Endothelial cell of umbilical vein (primary cell): ENCODE data around the gene ADGRL3. TPM values are rescaled to one million over a fixed set of nuclear protein-coding genes. Genes with fewer than 3 reads are reported as not detected.

Source experiments
- BruUV-seq: library from RNA; stranded (reverse); fragments of 400-500 nt; replicated peaks from 2 replicates; lab custom pipeline; 2021; lab: Mats Ljungman, UMichigan
- CTCF ChIA-PET: fragments of 300-600, 350-600 bp; sonication (Branson Sonifier 250); formaldehyde crosslinking; loops from one replicate; lab custom pipeline; 2021; ENCODE audit warnings: antibody characterized with exemption, inconsistent platforms; lab: Charles Lee
- POLR2A ChIA-PET: fragments of 300-600, 350-600 bp; sonication (Branson Sonifier 250); formaldehyde crosslinking; loops from one replicate; lab custom pipeline; 2021; ENCODE audit warnings: antibody characterized with exemption, inconsistent platforms; lab: Charles Lee
- DNase-seq: peaks from one replicate; pipeline ENCODE4 v3.0.0-alpha.2; 2011; ENCODE audit warnings: low read depth, low spot score
- FAIRE-seq: peaks from 2 replicates; lab custom pipeline; 2011; peaks lifted over from hg19 to GRCh38; lab: Jason Lieb, UNC
- H2AFZ ChIP-seq: 2 replicates; pipeline ENCODE4 v1.6.0; 2012; ENCODE audit warnings: low read depth, low read length, control low read depth, inconsistent platforms
- H3K27ac ChIP-seq: 2 replicates; pipeline ENCODE4 v1.5.1; 2011; ENCODE audit warnings: low read depth, mild to moderate bottlenecking, control low read depth, low read length, moderate library complexity; ENCODE audit not compliant: insufficient read depth
- H3K27me3 ChIP-seq, 2 experiments: 2 replicates each; pipeline versions ENCODE4 v1.6.0 to v1.6.1; 2011; ENCODE audit warnings: low read length in 2 of 2, mixed read lengths in 1 of 2; ENCODE audit not compliant: control insufficient read depth in 2 of 2, insufficient read depth in 2 of 2
- H3K36me3 ChIP-seq, 2 experiments: 2 replicates in 1 of 2; 3 replicates in 1 of 2; pipeline ENCODE4 v1.5.1; 2011; ENCODE audit warnings: low read length in 2 of 2, mild to moderate bottlenecking in 1 of 2, moderate library complexity in 1 of 2; ENCODE audit not compliant: control insufficient read depth in 2 of 2, insufficient read depth in 2 of 2; ENCODE audit errors: extremely low read depth in 1 of 2
- H3K4me1 ChIP-seq: 3 replicates; pipeline ENCODE4 v1.5.1; 2011; ENCODE audit warnings: mild to moderate bottlenecking, low read length; ENCODE audit not compliant: control insufficient read depth, insufficient read depth; ENCODE audit errors: extremely low read depth
- H3K4me2 ChIP-seq: 2 replicates; pipeline ENCODE4 v1.6.1; 2011; ENCODE audit warnings: low read length, control low read depth, mixed read lengths; ENCODE audit not compliant: insufficient read depth
- H3K4me3 ChIP-seq, 3 experiments: fragments of 200-600 bp in 1 of 3; sonication (generic), shearing (Covaris generic) in 1 of 3; replicated peaks in 1 of 3; 2 replicates each; pipeline ENCODE4 v1.5.1; 2011 to 2016; ENCODE audit warnings: control low read depth in 3 of 3, low read length in 3 of 3, mild to moderate bottlenecking in 2 of 3, inconsistent platforms in 1 of 3, low read depth in 1 of 3, moderate library complexity in 1 of 3; ENCODE audit not compliant: insufficient read depth in 1 of 3
- H3K79me2 ChIP-seq: 2 replicates; pipeline ENCODE4 v1.6.0; 2012; ENCODE audit warnings: low read length, inconsistent platforms; ENCODE audit not compliant: control insufficient read depth, insufficient read depth
- H3K9ac ChIP-seq: replicated peaks from 2 replicates; pipeline ENCODE3; 2011; ENCODE audit warnings: low read length, control low read depth; ENCODE audit not compliant: insufficient read depth; ENCODE audit errors: extremely low read depth
- H3K9me1 ChIP-seq: replicated peaks from 3 replicates; pipeline ENCODE4 v1.6.0; 2011; ENCODE audit warnings: mild to moderate bottlenecking, low read length; ENCODE audit not compliant: control insufficient read depth, insufficient read depth; ENCODE audit errors: extremely low read depth
- H3K9me3 ChIP-seq: replicated peaks from 2 replicates; pipeline ENCODE4 v1.5.1; 2012; ENCODE audit warnings: low read length, inconsistent platforms; ENCODE audit not compliant: control insufficient read depth, insufficient read depth
- H4K20me1 ChIP-seq: replicated peaks from 2 replicates; pipeline ENCODE3; 2011; ENCODE audit warnings: mild to moderate bottlenecking, low read length; ENCODE audit not compliant: control insufficient read depth, insufficient read depth; ENCODE audit errors: extremely low read depth
- EZH2 ChIP-seq: IDR thresholded peaks from 2 replicates; pipeline ENCODE4 v1.6.1; 2012; ENCODE audit warnings: borderline replicate concordance, low read depth, mild to moderate bottlenecking, moderate library complexity, low read length, inconsistent platforms; ENCODE audit not compliant: severe bottlenecking
- FOS ChIP-seq: IDR thresholded peaks from 2 replicates; pipeline ENCODE4 v1.6.1; 2011; ENCODE audit warnings: mild to moderate bottlenecking, low read length, moderate library complexity, borderline replicate concordance; ENCODE audit not compliant: insufficient read depth
- GATA2 ChIP-seq: IDR thresholded peaks from 2 replicates; pipeline ENCODE4 v1.7.0; 2011; ENCODE audit warnings: low read depth, mild to moderate bottlenecking, moderate library complexity, mixed read lengths, low read length; ENCODE audit not compliant: insufficient read length, insufficient read depth
- JUN ChIP-seq: IDR thresholded peaks from 2 replicates; pipeline ENCODE4 v1.6.1; 2011; ENCODE audit warnings: borderline replicate concordance, low read depth; ENCODE audit not compliant: insufficient read length, insufficient read depth
- MYC ChIP-seq: IDR thresholded peaks from one replicate; pipeline ENCODE4 v1.6.1; 2011; ENCODE audit warnings: mild to moderate bottlenecking, low read depth, low read length
- POLR2A ChIP-seq: IDR thresholded peaks from 2 replicates; pipeline ENCODE4 v1.6.1; 2012; ENCODE audit warnings: low read depth, mild to moderate bottlenecking, control low read depth, low read length
- POLR2AphosphoS5 ChIP-seq: IDR thresholded peaks from 2 replicates; pipeline ENCODE4 v1.6.1; 2012; ENCODE audit warnings: low read depth, mild to moderate bottlenecking, control low read depth, low read length, moderate library complexity; ENCODE audit not compliant: insufficient read depth
- dilution Hi-C: fragments of 300-500 bp; cut with MboI; formaldehyde crosslinking; loops from one replicate; pipeline ENCODE4 v1.15.0; 2019; ENCODE audit warnings: low sequenced_read_pairs; ENCODE audit not compliant: extremely low pct_ligation_motif_present
- intact Hi-C: fragments of 100-400 bp; cut with micrococcal nuclease; formaldehyde crosslinking; loops from one replicate; pipeline ENCODE4 v1.10.0; 2022
- polyA plus RNA-seq, 4 experiments: library from polyadenylated mRNA; depleted of rRNA in 3 of 4; stranded (reverse) in 3 of 4; unstranded in 1 of 4; fragments of >200 nt; gene quantifications; 2 replicates each; pipeline versions ENCODE4 v1.2.1 to v1.2.3, GENCODE V29; 2011 to 2012; ENCODE audit warnings: missing spikeins in 1 of 4
- total RNA-seq: library from RNA; stranded (reverse); gene quantifications from 2 replicates; pipeline ENCODE4 v1.2.3, GENCODE V29; 2021
- TF ChIP-seq, protein P1 (sequence below), 2 donors: IDR thresholded peaks; 1 replicate in 1 of 2; 2 replicates in 1 of 2; pipeline ENCODE4 v1.5.1; 2011; ENCODE audit warnings: low read length in 2 of 2, mild to moderate bottlenecking in 2 of 2, moderate library complexity in 2 of 2, control low read depth in 1 of 2, inconsistent platforms in 1 of 2, low read depth in 1 of 2; ENCODE audit not compliant: insufficient read depth in 1 of 2; ENCODE audit errors: extremely low read depth in 1 of 2
- TF ChIP-seq, protein P2 (sequence below): IDR thresholded peaks from 2 replicates; pipeline ENCODE4 v1.6.1; 2011; ENCODE audit not compliant: insufficient read depth, insufficient read length

ADGRL3 gene
- total and polyA plus RNA-seq, 2 donors (not counting 3 experiments of a cell fraction or from before 2014, with no cell fraction given): not detected

DNA sequence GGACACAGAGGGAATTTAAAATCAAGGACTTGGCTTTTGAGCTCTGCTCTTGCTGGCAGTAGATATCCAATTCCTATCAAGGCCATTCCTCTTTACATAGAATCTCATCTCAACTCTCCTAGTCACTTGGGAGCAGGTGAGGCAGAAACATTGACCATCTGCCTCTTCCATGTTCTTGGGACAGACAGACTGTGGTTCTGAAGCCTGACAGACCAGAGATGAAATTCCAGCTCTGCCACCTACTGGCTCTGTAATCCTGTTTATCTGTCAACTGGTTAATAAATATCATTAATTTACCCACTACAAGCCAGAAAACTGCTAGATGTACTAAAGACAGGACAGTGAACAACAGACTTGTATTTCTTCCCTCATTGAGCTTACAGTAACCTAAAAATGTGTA, 300.8 kb downstream of the ADGRL3 start:
- H3K4me1 ChIP-seq: no peaks in the 10 kb centered on the region
- no TSS peak for BruUV-seq
- no peak overlapping the region for H3K27ac ChIP-seq
- no peak overlapping the region for H3K4me2 ChIP-seq
- TF ChIP-seq, protein P1, sequence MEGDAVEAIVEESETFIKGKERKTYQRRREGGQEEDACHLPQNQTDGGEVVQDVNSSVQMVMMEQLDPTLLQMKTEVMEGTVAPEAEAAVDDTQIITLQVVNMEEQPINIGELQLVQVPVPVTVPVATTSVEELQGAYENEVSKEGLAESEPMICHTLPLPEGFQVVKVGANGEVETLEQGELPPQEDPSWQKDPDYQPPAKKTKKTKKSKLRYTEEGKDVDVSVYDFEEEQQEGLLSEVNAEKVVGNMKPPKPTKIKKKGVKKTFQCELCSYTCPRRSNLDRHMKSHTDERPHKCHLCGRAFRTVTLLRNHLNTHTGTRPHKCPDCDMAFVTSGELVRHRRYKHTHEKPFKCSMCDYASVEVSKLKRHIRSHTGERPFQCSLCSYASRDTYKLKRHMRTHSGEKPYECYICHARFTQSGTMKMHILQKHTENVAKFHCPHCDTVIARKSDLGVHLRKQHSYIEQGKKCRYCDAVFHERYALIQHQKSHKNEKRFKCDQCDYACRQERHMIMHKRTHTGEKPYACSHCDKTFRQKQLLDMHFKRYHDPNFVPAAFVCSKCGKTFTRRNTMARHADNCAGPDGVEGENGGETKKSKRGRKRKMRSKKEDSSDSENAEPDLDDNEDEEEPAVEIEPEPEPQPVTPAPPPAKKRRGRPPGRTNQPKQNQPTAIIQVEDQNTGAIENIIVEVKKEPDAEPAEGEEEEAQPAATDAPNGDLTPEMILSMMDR (IDR thresholded peaks at IDR 0.05; ENCODE audit: extremely low read depth in 1 of 2, insufficient read depth in 1 of 2, low read depth in 1 of 2, low read length in 2 of 2): no peak
- TF ChIP-seq MYC (no peak), GATA2 (no peak), EZH2 (no peak), POLR2A (no peak), FOS (no peak), JUN (no peak), POLR2AphosphoS5 (no peak)
- TF ChIP-seq, protein P2, sequence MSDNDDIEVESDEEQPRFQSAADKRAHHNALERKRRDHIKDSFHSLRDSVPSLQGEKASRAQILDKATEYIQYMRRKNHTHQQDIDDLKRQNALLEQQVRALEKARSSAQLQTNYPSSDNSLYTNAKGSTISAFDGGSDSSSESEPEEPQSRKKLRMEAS: no peak
- POLR2A ChIA-PET: no interaction called here
- DNase-seq (no peak), FAIRE-seq (no peak)
- no peaks in the 10 kb centered on the region for H3K79me2 ChIP-seq
- dilution Hi-C loops (no loop called here), intact Hi-C loops (no loop called here)
- H3K4me3 ChIP-seq: no peak overlapping the region
- no peaks in the 10 kb centered on the region for H3K9me1 ChIP-seq
- CTCF ChIA-PET: interaction anchor here (1.2 kb wide), 1 partner anchor 17 kb away, joined by 3 read pairs; no protein-coding TSS in a partner anchor
- no peak overlapping the region for H2AFZ ChIP-seq
- no peaks in the 10 kb centered on the region for H3K27me3 ChIP-seq
- H3K9ac ChIP-seq: no peak overlapping the region
- H3K9me3 ChIP-seq: no peaks in the 10 kb centered on the region
- no peaks in the 10 kb centered on the region for H3K36me3 ChIP-seq
- H4K20me1 ChIP-seq: no peaks in the 10 kb centered on the region
